ENCODE measurements around the gene GRK3.
"Not testable (repeated sequence)": the region's sequence is repeated elsewhere in the genome, so short reads cannot be mapped to it uniquely, and the experiment has no call there.

GRCh38 chr22:25525804-25526584 lies 38.5 kb upstream of the GRK3 start:
- not testable (repeated sequence) for TF ChIP-seq SUZ12 (IDR thresholded peaks at IDR 0.05); BHLHE40 (IDR thresholded peaks at IDR 0.05; ENCODE audit: borderline replicate concordance); ELF4 (IDR thresholded peaks at IDR 0.05); TARDBP (IDR thresholded peaks at IDR 0.05); NFRKB (IDR thresholded peaks at IDR 0.05); SP1 (IDR thresholded peaks at IDR 0.05)
